MM.1S (cell line): ENCODE results near the gene NSMF.
A peak's percentile ranks its signal among the peaks of the same experiment; 100 is the strongest.

Experiments used
- DNase-seq: peaks from one replicate; pipeline ENCODE4 v3.0.0-alpha.2; 2015
- H2AFZ ChIP-seq: fragments of 300-600 bp; sonication (generic); 2 replicates; pipeline ENCODE4 v1.6.0; 2016; ENCODE audit warnings: antibody characterized with exemption, low read length
- H3F3A ChIP-seq: fragments of 300-600 bp; sonication (generic); 2 replicates; pipeline ENCODE4 v1.6.1; 2016; ENCODE audit warnings: mild to moderate bottlenecking, antibody characterized with exemption, low read length, moderate library complexity, mixed read lengths; ENCODE audit not compliant: insufficient read depth
- H3K27ac ChIP-seq: fragments of 300-600 bp; sonication (generic); 2 replicates; pipeline ENCODE4 v1.5.1; 2016; ENCODE audit warnings: mild to moderate bottlenecking, low read length
- H3K27me3 ChIP-seq: fragments of 300-600 bp; sonication (generic); replicated peaks from 2 replicates; pipeline ENCODE4 v1.6.0; 2016; ENCODE audit warnings: low read length; ENCODE audit not compliant: insufficient read depth
- H3K36me3 ChIP-seq: fragments of 300-600 bp; sonication (generic); replicated peaks from 2 replicates; pipeline ENCODE4 v1.6.1; 2016; ENCODE audit warnings: mild to moderate bottlenecking, low read length, mixed read lengths; ENCODE audit not compliant: insufficient read depth
- H3K4me1 ChIP-seq: fragments of 300-600 bp; sonication (generic); 2 replicates; pipeline ENCODE4 v1.6.1; 2016; ENCODE audit warnings: low read length, mixed read lengths
- H3K4me2 ChIP-seq: fragments of 300-600 bp; sonication (generic); 2 replicates; pipeline ENCODE4 v1.6.0; 2016; ENCODE audit warnings: low read depth, low read length
- H3K4me3 ChIP-seq: fragments of 300-600 bp; sonication (generic); 2 replicates; pipeline ENCODE4 v1.5.1; 2016; ENCODE audit warnings: low read length, mixed read lengths
- H3K79me2 ChIP-seq: fragments of 300-600 bp; sonication (generic); 2 replicates; pipeline ENCODE4 v1.6.1; 2016; ENCODE audit warnings: mixed run types, low read length, mixed read lengths
- H3K9ac ChIP-seq: fragments of 300-600 bp; sonication (generic); 2 replicates; pipeline ENCODE4 v1.6.1; 2016; ENCODE audit warnings: low read length, mixed read lengths
- H3K9me2 ChIP-seq: fragments of 300-600 bp; sonication (generic); replicated peaks from 2 replicates; pipeline ENCODE4 v1.6.1; 2016; ENCODE audit warnings: mild to moderate bottlenecking, low read length, mixed read lengths; ENCODE audit not compliant: insufficient read depth
- H3K9me3 ChIP-seq: fragments of 300-600 bp; sonication (generic); replicated peaks from 2 replicates; pipeline ENCODE4 v1.6.1; 2016; ENCODE audit warnings: mild to moderate bottlenecking, low read length, mixed read lengths; ENCODE audit not compliant: insufficient read depth
- H4K20me1 ChIP-seq: fragments of 300-600 bp; sonication (generic); 2 replicates; pipeline ENCODE4 v1.6.1; 2016; ENCODE audit warnings: mild to moderate bottlenecking, low read length, moderate library complexity, mixed read lengths; ENCODE audit not compliant: insufficient read depth
- EZH2 ChIP-seq: fragments of 300-600 bp; sonication (generic); optimal IDR thresholded peaks from 2 replicates; pipeline ENCODE3; 2017; ENCODE audit warnings: low read depth, mild to moderate bottlenecking, antibody characterized with exemption, low read length, mixed read lengths
- EZH2phosphoT487 ChIP-seq: fragments of 300-600 bp; sonication (generic); IDR thresholded peaks from 2 replicates; pipeline ENCODE4 v1.6.1; 2018; ENCODE audit warnings: antibody characterized with exemption, low read length
- TF ChIP-seq, protein P1 (sequence below): fragments of 300-600 bp; sonication (generic); IDR thresholded peaks from 2 replicates; pipeline ENCODE4 v1.5.1; 2016; ENCODE audit warnings: antibody characterized with exemption, low read length, mixed read lengths

Gene NSMF

DNA sequence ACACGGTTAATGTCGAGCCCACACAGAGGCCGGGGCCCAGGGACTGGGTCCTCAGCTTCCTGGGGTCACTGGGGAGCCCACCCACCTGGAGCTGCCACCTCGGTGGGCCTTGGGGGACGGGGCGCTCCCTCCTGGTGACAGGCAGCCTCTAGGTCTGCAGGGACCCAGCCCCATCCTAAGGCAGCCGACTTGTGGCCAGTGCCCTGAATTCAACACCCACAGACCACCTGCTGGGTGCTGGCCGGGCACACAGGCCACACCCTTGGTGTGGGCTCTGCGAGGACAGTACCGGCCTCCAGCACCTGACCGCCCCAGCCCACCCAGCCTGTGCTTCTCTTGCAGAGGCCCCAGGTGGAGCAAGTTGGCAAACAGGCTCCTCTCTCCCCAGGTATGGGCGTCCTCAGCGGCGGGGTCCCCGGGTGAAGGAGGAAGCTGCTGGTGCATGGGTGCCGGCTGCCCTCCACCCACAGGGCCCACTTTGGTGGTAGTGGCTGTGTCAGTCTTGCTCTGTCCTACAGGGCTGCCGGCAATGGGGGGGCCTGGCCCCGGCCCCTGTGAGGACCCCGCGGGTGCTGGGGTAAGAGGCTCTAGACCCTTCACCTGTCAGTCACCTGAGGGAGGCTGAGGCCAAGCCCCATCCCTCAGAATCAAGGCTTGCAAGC lies 26.3 kb downstream of the NSMF start:
- no peaks in the 10 kb centered on the region for H3F3A ChIP-seq

GRCh38 chr9:137431416-137431931 lies 27.7 kb downstream of the NSMF start:
- Histone ChIP-seq H3K4me2 (no peak overlapping the region), H3K9me2 (no peaks in the 10 kb centered on the region), H3K27ac (no peak overlapping the region), H3K27me3 (peaks cover 92% of the 10 kb centered on the region), H3K79me2 (no peaks in the 10 kb centered on the region), H3K4me1 (no peaks in the 10 kb centered on the region), H4K20me1 (no peaks in the 10 kb centered on the region), H3F3A (no peaks in the 10 kb centered on the region), H3K9ac (no peak overlapping the region), H3K4me3 (no peak overlapping the region), H3K9me3 (no peaks in the 10 kb centered on the region), H3K36me3 (no peaks in the 10 kb centered on the region), H2AFZ (no peak overlapping the region)
- no peak for DNase-seq
- no peak for TF ChIP-seq EZH2phosphoT487
- TF ChIP-seq, protein P1, sequence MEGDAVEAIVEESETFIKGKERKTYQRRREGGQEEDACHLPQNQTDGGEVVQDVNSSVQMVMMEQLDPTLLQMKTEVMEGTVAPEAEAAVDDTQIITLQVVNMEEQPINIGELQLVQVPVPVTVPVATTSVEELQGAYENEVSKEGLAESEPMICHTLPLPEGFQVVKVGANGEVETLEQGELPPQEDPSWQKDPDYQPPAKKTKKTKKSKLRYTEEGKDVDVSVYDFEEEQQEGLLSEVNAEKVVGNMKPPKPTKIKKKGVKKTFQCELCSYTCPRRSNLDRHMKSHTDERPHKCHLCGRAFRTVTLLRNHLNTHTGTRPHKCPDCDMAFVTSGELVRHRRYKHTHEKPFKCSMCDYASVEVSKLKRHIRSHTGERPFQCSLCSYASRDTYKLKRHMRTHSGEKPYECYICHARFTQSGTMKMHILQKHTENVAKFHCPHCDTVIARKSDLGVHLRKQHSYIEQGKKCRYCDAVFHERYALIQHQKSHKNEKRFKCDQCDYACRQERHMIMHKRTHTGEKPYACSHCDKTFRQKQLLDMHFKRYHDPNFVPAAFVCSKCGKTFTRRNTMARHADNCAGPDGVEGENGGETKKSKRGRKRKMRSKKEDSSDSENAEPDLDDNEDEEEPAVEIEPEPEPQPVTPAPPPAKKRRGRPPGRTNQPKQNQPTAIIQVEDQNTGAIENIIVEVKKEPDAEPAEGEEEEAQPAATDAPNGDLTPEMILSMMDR = no peak
- TF ChIP-seq EZH2 = no peak

More for the DNA sequence above, 26.3 kb downstream of the NSMF start:
- no peak for DNase-seq
- no peak overlapping the region for H3K4me2 ChIP-seq
- no peak overlapping the region for H3K27ac ChIP-seq
- no peaks in the 10 kb centered on the region for H3K9me3 ChIP-seq
- peaks cover 95% of the 10 kb centered on the region for H3K27me3 ChIP-seq
- H3K79me2 ChIP-seq = no peaks in the 10 kb centered on the region
- TF ChIP-seq EZH2phosphoT487 = no peak
- TF ChIP-seq, protein P1 = no peak
- no peak for TF ChIP-seq EZH2
- no peaks in the 10 kb centered on the region for H3K4me1 ChIP-seq
- H3K9ac ChIP-seq = no peak overlapping the region
- H4K20me1 ChIP-seq = no peaks in the 10 kb centered on the region
- no peak overlapping the region for H2AFZ ChIP-seq
- no peak overlapping the region for H3K4me3 ChIP-seq
- no peaks in the 10 kb centered on the region for H3K36me3 ChIP-seq
- H3K9me2 ChIP-seq = no peaks in the 10 kb centered on the region

- Histone ChIP-seq H3K27ac (no peak overlapping the region), H3K79me2 (no peaks in the 10 kb centered on the region), H3K9me3 (no peaks in the 10 kb centered on the region), H4K20me1 (no peaks in the 10 kb centered on the region), H3K36me3 (no peaks in the 10 kb centered on the region), H3K27me3 (peaks cover 92% of the 10 kb centered on the region), H3K9ac (no peak overlapping the region), H3F3A (no peaks in the 10 kb centered on the region), H3K9me2 (no peaks in the 10 kb centered on the region), H3K4me2 (peak overlapping the region; percentile 65; the same call in 1 of the 2 replicates), H3K4me1 (no peaks in the 10 kb centered on the region), H2AFZ (no peak overlapping the region), H3K4me3 (no peak overlapping the region)
- no peak for DNase-seq
- TF ChIP-seq, protein P1 = no peak
- no peak for TF ChIP-seq EZH2
Measured at GRCh38 chr9:137430723-137431415, 28.3 kb downstream of the NSMF start.
